SIG-M5 treated with dmso at 0.1 percent for 504 hours (cell line): ENCODE measurements around the gene COL18A1.
A peak's percentile ranks its signal among the peaks of the same experiment; 100 is the strongest.
"Not testable (repeated sequence)": the region's sequence is repeated elsewhere in the genome, so short reads cannot be mapped to it uniquely, and the experiment has no call there.

Source experiments
- DNase-seq: peaks from one replicate; lab custom pipeline; 2025; ENCODE audit not compliant: unreplicated experiment; lab: John Stamatoyannopoulos, UW

COL18A1 gene

DNA sequence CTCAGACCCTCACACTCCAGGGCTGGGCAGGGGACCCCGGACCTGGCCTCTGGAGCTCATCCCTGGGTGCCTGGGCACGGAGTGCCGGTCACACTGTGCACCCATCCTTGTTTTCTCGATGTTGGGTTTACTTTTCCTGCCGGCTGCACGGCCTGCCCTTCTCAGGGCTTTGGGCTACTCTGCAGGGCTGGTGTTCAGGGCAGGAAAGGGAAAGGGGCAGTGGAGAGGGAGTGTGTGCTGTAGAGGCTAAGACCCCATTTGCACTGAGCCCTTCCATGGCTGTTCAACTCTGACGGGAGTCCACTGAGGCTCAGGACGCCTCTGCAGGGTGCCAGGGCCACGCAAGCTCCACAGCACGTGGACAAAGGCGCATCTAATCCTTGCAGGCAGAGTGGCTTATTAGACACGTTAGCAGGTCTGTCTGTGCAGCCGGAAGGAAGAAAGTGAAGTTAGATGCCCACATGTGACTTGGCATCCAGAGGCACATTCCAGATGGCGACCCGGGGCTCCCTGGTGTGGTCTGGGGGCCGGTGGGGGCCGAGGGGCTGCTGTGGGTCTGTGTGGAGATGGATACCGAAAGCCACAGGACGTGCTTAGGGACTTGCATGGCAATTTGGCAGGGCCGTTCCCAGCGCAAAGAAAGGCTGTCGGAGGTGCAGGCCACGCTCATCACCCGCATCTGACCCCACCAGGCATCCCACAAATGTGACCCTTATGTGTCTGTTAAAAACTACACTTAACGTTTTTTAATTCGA is 33.6 kb downstream of the COL18A1 start:
- DNase-seq, result no peak

GRCh38 chr21:45439161-45439872 is 34.4 kb downstream of the COL18A1 start:
- DNase-seq, result peak; percentile 80

- no peak for DNase-seq
These were observed 35.0 kb downstream of the COL18A1 start for GRCh38 chr21:45439901-45440461.

- DNase-seq, result no peak
These were observed 35.9 kb downstream of the COL18A1 start for GRCh38 chr21:45440736-45441350.

DNA sequence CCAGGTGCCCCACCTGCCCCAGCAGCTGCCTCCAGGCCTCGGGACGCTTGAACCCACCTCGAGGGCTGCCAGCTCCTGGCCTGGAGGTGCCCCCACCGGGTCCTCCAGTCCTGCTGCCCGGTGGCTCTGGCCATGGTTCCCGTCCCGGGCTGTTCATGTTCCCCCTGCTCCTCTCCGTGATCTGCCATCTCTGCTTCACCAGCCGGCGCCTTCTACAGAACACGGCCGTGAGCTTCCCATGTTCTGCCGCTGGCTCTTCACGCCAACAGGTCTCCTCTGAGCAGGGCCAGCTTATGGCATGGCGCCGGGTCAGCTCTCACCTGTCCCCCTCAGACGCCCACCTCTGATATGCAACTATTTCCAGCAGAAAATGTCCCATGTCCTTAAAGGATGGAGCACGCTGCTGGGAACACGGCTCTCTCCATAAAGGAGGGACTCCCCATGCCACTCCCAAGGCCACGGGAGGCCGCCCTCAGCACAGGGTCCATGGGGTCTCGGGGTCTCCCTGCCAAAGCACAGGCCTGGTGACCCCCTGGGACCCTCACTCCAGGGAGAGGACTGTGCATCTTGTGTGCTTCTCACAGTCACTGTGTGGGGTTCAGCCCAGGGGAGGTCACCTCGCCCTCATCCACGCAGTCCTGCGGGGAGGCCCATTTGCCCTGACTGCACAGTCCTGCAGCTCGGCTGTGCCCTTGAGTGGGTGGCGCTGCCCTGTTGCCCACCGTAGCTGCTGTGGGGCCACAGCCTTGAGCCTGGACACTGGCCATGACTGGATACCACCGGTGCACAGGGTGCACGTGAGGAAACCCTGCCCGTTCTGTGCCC is 36.7 kb downstream of the COL18A1 start:
- no peak for DNase-seq

- no peak for DNase-seq
These were observed 37.3 kb downstream of the COL18A1 start for GRCh38 chr21:45442276-45442675.

DNA sequence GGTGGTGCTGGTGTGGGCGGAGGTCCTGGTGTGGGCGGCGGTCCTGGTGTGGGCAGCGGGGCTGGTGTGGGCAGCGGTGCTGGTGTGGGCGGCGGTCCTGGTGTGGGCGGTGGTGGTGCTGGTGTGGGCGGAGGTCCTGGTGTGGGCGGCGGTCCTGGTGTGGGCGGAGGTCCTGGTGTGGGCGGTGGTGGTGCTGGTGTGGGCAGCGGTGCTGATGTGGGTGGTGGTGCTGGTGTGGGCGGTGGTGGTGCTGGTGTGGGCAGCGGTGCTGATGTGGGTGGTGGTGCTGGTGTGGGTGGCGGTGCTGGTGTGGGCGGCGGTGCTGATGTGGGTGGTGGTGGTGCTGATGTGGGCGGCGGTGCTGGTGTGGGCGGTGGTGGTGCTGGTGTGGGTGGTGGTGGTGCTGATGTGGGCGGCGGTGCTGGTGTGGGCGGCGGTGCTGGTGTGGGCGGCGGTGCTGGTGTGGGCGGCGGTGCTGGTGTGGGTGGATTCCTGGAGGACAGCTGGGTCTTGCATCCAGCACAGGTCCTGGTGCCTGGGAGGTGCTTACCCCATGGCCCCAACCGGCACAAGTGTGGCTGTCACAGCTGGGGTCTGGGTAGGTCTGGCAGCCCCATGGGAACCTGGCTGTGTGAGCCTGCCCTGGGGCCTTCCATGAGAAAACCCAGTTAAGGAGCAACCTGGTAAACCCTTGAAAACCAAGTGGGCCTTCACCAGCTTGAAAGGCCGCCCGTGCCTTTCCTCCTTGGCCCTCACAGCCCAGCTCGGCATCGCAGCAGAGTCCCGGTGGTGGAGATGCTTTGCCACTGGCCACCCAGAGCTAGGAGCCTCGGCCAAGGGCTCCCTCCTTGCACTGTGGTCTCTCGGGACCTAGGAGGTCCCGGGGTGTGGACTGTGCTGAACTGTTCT is 38.0 kb downstream of the COL18A1 start:
- DNase-seq, result not testable (repeated sequence)

DNA sequence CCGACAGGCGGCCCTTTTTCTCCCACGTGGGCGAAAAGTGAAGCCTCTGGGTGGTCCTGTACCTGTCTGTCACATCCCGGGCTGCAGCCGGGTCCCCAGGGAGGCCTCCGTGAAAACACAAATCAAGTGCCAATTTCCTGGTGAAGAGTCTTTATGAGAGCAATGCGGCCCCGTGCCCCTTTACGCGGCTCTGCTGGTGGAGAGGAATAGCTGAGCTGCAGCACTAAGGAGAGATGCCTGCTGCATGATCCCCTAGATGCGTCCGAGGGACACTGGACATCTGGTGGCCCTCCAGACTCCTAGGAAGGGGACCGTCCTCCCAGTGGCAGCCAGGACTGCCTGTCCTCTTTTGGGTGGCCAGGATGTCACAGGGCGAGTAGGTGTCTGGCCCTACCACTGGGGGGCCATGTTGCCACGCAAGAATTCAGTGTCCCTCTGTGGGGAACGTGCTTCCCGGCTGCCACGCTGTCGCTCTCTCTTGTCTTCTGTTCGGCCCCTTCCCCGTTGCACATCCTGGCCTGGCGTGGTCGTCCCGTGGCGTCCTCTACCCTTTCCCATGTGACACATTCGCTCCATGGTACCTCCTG is 38.7 kb downstream of the COL18A1 start:
- DNase-seq, result no peak

GRCh38 chr21:45444385-45444784 is 39.4 kb downstream of the COL18A1 start:
- DNase-seq, result no peak

GRCh38 chr21:45445369-45445768 is 40.4 kb downstream of the COL18A1 start:
- no peak for DNase-seq

- no peak for DNase-seq
These were observed 42.9 kb downstream of the COL18A1 start for GRCh38 chr21:45447821-45448220.

- DNase-seq, result no peak
These were observed 43.4 kb downstream of the COL18A1 start for GRCh38 chr21:45448283-45448809.

GRCh38 chr21:45448810-45449657 is 44.1 kb downstream of the COL18A1 start:
- no peak for DNase-seq

DNA sequence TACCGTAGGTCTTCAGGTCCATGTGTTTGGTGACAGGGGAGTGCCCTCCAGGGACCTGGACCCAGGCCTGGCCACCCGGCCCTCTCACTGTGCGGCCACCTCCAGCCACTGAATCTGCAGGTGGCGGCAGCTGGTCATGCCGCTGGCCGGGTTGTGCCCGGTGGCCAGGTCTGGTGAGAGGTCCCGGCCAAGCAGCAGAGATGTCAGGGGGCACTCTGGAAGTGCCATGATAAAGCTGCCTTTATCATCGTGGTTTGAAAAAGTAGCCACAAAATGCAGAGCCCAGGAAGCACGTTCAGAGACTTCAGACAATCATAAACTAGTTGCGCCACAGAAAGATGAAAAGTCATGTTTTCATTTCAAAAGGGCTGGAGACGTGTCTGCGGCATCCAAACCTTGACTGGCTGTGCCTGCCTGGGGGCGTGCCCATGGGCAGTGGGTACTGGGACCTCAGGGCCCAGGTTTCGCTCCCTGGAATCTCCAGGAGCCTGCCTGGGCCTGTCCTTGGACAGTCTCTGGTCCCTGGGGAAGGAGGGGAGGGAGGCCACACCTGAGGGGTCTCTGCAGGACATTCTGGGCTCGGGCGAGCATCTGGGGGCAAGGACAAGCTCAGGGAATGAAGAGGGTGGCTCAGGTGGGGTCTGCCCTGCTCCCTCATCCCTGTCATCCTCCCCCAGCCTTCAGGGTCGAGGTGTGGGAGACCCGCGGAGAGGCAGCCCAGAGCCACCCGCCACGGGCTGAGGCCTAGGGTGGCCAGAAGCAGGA is 44.9 kb downstream of the COL18A1 start:
- peak; percentile 5 for DNase-seq

DNA sequence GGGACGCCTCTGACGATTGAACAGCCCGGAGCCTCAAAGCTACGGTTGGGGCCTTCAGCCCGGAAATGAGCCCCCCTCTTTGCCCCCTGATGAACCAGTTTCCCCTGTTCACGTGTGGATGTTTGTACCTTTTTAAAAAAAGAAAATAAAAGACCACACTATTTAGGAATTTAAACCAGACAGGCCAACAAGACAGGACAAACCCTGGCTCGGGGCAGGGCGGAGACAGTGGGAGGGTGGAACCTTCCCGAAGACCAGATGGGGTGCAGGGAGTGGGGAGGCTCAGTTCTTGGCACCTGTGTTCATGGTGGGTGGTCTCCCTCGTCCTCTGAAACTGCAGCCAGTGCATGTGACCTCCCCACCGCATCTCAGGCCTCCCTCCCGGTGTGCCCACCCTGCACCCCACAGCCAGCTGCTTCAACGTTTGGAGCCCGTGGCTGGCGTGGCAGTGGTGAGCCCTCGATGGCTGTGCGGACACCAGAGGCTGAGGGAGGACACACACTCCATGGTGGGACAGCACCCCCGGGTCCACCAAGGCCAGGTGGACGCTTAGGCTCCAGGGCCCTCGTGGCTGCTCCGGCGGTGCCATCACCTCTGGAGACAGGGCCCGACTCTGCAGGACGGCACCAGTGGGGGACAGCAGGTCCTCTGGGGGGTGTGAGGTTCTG is 45.6 kb downstream of the COL18A1 start:
- no peak for DNase-seq

DNA sequence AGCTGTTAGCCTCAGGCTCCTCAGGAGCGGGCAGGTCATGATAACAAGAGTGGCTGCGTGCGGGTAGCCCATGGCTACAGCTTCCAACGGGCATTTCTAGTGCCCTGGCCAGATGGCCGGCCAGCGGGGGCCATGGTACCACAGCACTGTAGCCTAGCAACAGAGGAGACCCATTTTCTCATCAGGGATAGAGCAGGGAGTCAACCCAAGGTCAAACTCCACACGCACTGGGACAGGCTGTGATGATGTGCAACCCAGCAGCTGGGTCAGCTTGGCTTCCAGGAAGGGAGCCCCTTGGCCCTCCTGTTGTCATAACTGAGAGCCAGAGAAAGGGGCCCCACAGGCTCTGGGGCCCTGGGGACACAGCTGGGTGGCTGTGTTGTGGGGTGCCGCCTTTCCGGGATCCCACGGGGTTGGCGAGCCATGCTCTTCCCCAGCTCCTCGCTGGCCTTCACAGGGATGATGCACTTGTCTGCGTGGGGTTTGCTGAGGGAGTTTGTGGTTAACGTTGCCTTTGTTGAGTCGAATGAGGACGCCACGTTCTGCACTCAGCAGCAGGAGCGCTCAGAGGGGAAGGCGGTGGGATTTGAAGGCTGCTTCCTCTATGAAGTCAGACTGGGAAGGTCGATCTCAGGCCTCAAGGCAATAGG is 46.3 kb downstream of the COL18A1 start:
- DNase-seq, result no peak

DNA sequence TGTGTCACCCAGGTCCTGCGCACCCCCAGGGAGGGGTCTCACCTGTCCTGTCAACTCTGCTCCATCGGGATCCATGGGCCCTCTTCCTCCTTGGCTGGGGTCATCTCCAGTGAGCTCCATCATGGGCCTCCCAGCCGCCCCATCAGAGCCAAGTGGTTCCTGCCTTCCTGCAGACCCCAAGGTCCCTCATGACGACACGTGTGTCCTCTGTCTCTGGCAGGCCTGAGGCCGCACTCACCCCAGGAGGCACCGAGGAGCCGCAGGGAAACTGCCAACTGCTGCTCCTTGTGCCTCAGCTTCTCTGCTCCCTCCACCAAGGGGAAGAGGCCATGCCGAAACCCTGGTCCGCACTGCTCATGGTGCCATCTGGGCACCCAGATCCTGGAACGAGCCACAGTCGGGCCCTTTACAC is 46.8 kb downstream of the COL18A1 start:
- DNase-seq, result no peak
